Esophagus mucosa (tissue), 1 donor: Measurements from ENCODE around the gene PCDHB13. TPM values are rescaled to one million over a fixed set of nuclear protein-coding genes. Genes with fewer than 3 reads are reported as not detected.
"Not testable (repeated sequence)": the region's sequence is repeated elsewhere in the genome, so short reads cannot be mapped to it uniquely, and the experiment has no call there.

Source experiments
- ATAC-seq: fragments of 200-7000 bp; cut with Tn5 transposase; one replicate; pipeline ENCODE4 v1.9.1; 2020
- total RNA-seq: library from RNA; stranded (reverse); gene quantifications from one replicate; pipeline ENCODE4 v1.2.4, GENCODE V29; 2023
- donor health status: DM: yes; HTN: yes; CAD: no.

Gene PCDHB13
- total RNA-seq = 3.4 TPM

- peak; percentile 41 for ATAC-seq
These were observed at the start of gene PCDHB13 for GRCh38 chr5:141213656-141214339. PCDHB13 (plus strand) TSS chr5:141213919; CDS start chr5:141214124, 205 bp downstream.

GRCh38 chr5:141172381-141173204 lies 41.1 kb upstream of the PCDHB13 start, which contains the start of gene PCDHB7:
PCDHB7 (plus strand) TSS chr5:141172644; CDS start chr5:141172836, 192 bp downstream.
- no peak for ATAC-seq

GRCh38 chr5:141174291-141175104 lies 39.2 kb upstream of the PCDHB13 start:
- not testable (repeated sequence) for ATAC-seq

- ATAC-seq = no peak
These were observed 37.8 kb upstream of the PCDHB13 start for GRCh38 chr5:141175933-141176332.

GRCh38 chr5:141177577-141178191 lies 36.0 kb upstream of the PCDHB13 start, which contains the start of gene PCDHB8:
PCDHB8 (plus strand) TSS chr5:141177790; CDS start chr5:141178035, 245 bp downstream.
- not testable (repeated sequence) for ATAC-seq

GRCh38 chr5:141179371-141179770 lies 34.3 kb upstream of the PCDHB13 start:
- not testable (repeated sequence) for ATAC-seq

- ATAC-seq = not testable (repeated sequence)
These were observed 33.8 kb upstream of the PCDHB13 start for GRCh38 chr5:141179876-141180275.

- no peak for ATAC-seq
These were observed 33.4 kb upstream of the PCDHB13 start for GRCh38 chr5:141180313-141180712.

GRCh38 chr5:141182248-141182647 lies 31.5 kb upstream of the PCDHB13 start, which contains the start of gene PCDHB16:
PCDHB16 (plus strand) TSS chr5:141182387; CDS start chr5:141182560, 173 bp downstream.
- no peak for ATAC-seq

- not testable (repeated sequence) for ATAC-seq
These were observed 29.4 kb upstream of the PCDHB13 start for GRCh38 chr5:141184117-141184855.

- no peak for ATAC-seq
These were observed 26.7 kb upstream of the PCDHB13 start, which contains the start of gene PCDHB9 for GRCh38 chr5:141186897-141187512. PCDHB9 (plus strand) TSS chr5:141187161; CDS start chr5:141187319, 158 bp downstream.

- ATAC-seq = not testable (repeated sequence)
These were observed 25.0 kb upstream of the PCDHB13 start for GRCh38 chr5:141188682-141189081.

- not testable (repeated sequence) for ATAC-seq
These were observed 24.6 kb upstream of the PCDHB13 start for GRCh38 chr5:141189131-141189530.

GRCh38 chr5:141192110-141192725 lies 21.5 kb upstream of the PCDHB13 start, which contains the start of gene PCDHB10:
PCDHB10 (plus strand) TSS chr5:141192353; CDS start chr5:141192553, 200 bp downstream.
- ATAC-seq = no peak

- ATAC-seq = not testable (repeated sequence)
These were observed 19.4 kb upstream of the PCDHB13 start for GRCh38 chr5:141194332-141194731.

- no peak for ATAC-seq
These were observed 17.4 kb upstream of the PCDHB13 start for GRCh38 chr5:141196363-141196762.

GRCh38 chr5:141199359-141200235 lies 14.1 kb upstream of the PCDHB13 start, which contains the start of gene PCDHB11:
PCDHB11 (plus strand) TSS chr5:141199627; CDS start chr5:141199775, 148 bp downstream.
- ATAC-seq = no peak

GRCh38 chr5:141201126-141201525 lies 12.6 kb upstream of the PCDHB13 start:
- not testable (repeated sequence) for ATAC-seq

- ATAC-seq = not testable (repeated sequence)
These were observed 12.1 kb upstream of the PCDHB13 start for GRCh38 chr5:141201646-141202045.
